ENCODE data around the gene PGAM2.

The PGAM2 gene

DNA sequence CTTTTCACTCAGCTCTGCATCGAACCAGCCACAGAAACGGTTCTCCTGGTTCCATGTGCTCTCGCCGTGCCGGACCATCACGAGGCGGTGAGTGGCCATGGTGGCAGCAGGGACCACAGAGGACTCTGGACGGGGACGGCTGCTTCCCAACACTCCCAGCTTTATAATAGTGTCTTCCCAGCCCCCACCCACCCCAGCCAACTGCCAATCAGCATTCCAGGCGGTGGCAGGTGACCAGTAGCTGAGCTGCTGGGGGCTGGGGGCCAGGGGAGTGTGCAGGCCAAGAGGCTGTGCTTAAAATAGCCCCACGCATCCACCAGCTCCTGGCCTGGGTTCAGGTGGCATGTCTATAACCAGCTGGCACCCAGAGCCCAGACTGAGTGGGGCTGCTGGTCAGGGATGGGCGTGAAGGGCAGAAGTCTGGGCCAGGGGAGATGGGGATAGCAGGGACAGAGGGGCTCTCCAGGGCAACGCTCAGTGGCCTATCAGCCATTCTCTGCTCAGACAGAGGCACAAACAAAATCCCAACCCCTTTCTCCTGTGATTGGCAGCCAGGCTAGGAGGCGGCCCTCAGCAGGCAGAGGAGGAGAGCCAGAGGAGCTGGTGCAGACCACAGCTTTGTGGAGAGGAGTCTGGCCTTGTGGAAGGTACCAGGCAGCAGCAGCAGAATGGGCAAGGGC lies at the start of gene PGAM2:
Gene PGAM2 (minus strand): TSS at position 137 of the 680 bp plus-strand sequence. CDS start 38 bp downstream, at position 99.
- TF ChIP-seq, protein P1, sequence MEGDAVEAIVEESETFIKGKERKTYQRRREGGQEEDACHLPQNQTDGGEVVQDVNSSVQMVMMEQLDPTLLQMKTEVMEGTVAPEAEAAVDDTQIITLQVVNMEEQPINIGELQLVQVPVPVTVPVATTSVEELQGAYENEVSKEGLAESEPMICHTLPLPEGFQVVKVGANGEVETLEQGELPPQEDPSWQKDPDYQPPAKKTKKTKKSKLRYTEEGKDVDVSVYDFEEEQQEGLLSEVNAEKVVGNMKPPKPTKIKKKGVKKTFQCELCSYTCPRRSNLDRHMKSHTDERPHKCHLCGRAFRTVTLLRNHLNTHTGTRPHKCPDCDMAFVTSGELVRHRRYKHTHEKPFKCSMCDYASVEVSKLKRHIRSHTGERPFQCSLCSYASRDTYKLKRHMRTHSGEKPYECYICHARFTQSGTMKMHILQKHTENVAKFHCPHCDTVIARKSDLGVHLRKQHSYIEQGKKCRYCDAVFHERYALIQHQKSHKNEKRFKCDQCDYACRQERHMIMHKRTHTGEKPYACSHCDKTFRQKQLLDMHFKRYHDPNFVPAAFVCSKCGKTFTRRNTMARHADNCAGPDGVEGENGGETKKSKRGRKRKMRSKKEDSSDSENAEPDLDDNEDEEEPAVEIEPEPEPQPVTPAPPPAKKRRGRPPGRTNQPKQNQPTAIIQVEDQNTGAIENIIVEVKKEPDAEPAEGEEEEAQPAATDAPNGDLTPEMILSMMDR (IDR thresholded peaks at IDR 0.05; ENCODE audit: insufficient read depth, low read depth, low read length, missing control alignments) = no peak
- no peak within 1 kb of the TSS for H3K4me3 ChIP-seq (ENCODE audit: low read depth, low read length)
- DNase-seq (ENCODE audit: low read depth) = no peak

DNA sequence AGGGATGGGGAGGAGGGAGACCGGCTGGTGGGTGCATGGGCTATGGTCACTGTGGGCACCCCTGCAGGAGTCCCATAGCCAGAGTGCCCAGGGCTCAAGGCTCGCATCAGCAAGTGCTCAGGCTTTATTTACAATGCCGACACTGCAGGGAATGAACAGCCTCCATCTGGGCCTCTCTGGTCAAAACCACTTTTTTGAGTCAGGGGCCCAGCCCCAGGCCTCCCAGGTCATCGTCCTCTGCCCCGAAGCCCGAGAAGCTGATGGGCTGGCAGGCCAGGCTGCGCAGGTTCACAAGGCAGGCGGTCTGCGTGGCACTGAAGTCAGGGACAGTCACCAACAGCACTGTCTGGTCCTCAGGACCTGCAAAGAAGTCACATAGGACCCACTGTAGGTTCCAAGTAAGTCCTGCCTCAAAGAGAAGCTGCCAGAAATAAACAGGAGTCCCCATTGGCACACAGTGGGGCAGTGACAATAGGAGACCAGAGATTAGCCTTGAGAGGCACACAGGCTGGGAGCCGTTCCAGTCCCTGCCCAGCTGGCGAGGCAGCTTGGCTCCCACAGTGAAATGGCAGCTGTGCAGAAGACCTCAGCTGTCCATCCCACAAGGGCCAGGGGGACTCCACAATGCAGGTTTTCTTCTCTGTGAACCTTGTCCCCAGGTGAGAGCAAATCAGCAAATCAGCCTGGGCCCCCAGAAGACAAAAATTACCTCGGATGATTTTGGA lies 49.4 kb upstream of the PGAM2 start:
- no peak overlapping the region for H3K4me3 ChIP-seq (ENCODE audit: low read depth, low read length)
- no peak for DNase-seq (ENCODE audit: low read depth)
- TF ChIP-seq, protein P1 (IDR thresholded peaks at IDR 0.05; ENCODE audit: insufficient read depth, low read depth, low read length, missing control alignments) = no peak

DNA sequence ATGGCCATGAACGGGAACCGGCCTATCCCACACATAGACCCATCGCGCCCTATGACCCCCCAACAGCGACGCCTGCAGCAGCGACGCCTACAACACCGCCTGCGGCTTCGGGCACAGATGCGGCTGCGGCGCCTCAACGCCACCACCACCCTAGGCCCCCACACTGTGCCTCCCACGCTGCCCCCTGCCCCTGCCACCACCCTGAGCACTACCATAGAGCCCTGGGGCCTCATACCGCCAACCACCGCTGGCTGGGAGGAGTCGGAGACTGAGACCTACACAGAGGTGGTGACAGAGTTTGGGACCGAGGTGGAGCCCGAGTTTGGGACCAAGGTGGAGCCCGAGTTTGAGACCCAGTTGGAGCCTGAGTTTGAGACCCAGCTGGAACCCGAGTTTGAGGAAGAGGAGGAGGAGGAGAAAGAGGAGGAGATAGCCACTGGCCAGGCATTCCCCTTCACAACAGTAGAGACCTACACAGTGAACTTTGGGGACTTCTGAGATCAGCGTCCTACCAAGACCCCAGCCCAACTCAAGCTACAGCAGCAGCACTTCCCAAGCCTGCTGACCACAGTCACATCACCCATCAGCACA lies 48.5 kb upstream of the PGAM2 start:
- H3K4me3 ChIP-seq (ENCODE audit: low read depth, low read length) = no peak overlapping the region
- DNase-seq (ENCODE audit: low read depth) = no peak
- TF ChIP-seq, protein P1 (IDR thresholded peaks at IDR 0.05; ENCODE audit: insufficient read depth, low read depth, low read length, missing control alignments) = no peak

DNA sequence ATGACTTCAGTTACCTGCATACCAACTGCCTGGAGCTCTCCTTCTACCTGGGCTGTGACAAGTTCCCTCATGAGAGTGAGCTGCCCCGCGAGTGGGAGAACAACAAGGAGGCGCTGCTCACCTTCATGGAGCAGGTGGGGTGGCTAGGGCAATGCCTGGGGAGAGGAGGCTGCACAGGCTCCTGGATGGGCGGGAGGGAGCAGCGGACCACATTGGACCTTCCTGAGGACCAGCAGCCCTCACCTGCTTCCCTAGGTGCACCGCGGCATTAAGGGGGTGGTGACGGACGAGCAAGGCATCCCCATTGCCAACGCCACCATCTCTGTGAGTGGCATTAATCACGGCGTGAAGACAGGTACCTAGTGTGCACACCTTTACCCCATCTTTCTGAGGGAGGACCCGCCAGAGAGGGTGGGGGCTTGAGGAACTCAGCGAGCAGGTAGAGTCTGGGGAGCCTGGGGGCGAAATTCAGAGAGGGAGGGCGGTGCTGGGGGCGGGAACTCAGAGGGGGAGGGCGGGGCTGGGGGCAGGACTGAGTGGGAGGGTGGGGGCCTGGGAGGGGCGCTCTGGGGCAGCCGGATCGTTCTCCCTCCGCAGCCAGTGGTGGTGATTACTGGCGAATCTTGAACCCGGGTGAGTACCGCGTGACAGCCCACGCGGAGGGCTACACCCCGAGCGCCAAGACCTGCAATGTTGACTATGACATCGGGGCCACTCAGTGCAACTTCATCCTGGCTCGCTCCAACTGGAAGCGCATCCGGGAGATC lies 47.8 kb upstream of the PGAM2 start:
- DNase-seq (ENCODE audit: low read depth) = no peak

DNA sequence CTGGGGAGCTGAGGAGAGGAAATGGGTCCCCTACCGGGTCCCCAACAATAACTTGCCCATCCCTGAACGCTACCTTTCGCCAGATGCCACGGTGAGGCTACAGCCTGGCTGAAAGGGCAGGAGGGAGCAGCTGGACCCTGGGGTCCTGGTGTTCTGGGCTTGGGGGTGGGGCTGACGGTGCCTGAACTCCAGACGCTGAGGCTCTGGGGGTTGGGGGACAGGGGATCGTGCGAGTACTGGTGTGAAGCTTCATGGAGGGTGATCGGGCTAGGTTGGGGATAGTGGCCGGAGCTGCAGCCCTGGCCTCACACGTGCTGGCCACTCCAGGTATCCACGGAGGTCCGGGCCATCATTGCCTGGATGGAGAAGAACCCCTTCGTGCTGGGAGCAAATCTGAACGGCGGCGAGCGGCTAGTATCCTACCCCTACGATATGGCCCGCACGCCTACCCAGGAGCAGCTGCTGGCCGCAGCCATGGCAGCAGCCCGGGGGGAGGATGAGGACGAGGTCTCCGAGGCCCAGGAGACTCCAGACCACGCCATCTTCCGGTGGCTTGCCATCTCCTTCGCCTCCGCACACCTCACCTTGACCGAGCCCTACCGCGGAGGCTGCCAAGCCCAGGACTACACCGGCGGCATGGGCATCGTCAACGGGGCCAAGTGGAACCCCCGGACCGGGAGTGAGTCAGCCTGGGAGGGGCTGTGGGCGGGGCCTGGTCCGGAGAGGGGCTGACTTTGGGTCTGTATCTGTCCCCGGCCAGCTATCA lies 47.0 kb upstream of the PGAM2 start:
- DNase-seq (ENCODE audit: low read depth) = no peak
- no peak overlapping the region for H3K4me3 ChIP-seq (ENCODE audit: low read depth, low read length)
- TF ChIP-seq, protein P1 (IDR thresholded peaks at IDR 0.05; ENCODE audit: insufficient read depth, low read depth, low read length, missing control alignments) = no peak

More for the DNA sequence above, 47.8 kb upstream of the PGAM2 start:
- TF ChIP-seq, protein P1 (IDR thresholded peaks at IDR 0.05; ENCODE audit: insufficient read depth, low read depth, low read length, missing control alignments) = no peak
- H3K4me3 ChIP-seq (ENCODE audit: low read depth, low read length) = no peak overlapping the region

DNA sequence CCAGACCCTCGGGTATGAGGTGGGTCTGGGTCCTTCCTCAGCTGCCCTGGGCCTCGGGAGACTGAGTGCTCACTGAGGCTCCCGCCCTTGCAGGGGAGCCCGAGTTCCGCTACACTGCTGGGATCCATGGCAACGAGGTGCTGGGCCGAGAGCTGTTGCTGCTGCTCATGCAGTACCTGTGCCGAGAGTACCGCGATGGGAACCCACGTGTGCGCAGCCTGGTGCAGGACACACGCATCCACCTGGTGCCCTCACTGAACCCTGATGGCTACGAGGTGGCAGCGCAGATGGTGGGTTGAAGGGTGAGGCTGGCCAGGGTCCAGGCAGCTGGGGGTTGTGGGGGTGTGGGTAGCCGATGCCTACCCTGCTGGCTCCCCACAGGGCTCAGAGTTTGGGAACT lies 46.4 kb upstream of the PGAM2 start:
- no peak overlapping the region for H3K4me3 ChIP-seq (ENCODE audit: low read depth, low read length)
- no peak for DNase-seq (ENCODE audit: low read depth)
- TF ChIP-seq, protein P1 (IDR thresholded peaks at IDR 0.05; ENCODE audit: insufficient read depth, low read depth, low read length, missing control alignments) = no peak
